ENCODE data around the gene TRMT44.
"Not testable (repeated sequence)": the region's sequence is repeated elsewhere in the genome, so short reads cannot be mapped to it uniquely, and the experiment has no call there.

The TRMT44 gene

GRCh38 chr4:8507196-8507570, 66.6 kb downstream of the TRMT44 start:
- no peaks in the 10 kb centered on the region for H3K4me1 Mint-ChIP-seq
- H3K36me3 Mint-ChIP-seq: peaks cover 7% of the 10 kb centered on the region
- no peak for ATAC-seq (ENCODE audit: low read depth)
- no peak for DNase-seq (ENCODE audit: low spot score in 2 of 2)
- no peaks in the 10 kb centered on the region for H3K9me3 Mint-ChIP-seq
- H3K27ac Mint-ChIP-seq: no peak overlapping the region
- H3K4me3 Mint-ChIP-seq: no peak overlapping the region
- H3K27me3 Mint-ChIP-seq: peaks cover 10% of the 10 kb centered on the region

- DNase-seq (ENCODE audit: low spot score in 2 of 2): no peak
- H3K9me3 Mint-ChIP-seq: no peaks in the 10 kb centered on the region
- no peak overlapping the region for H3K4me3 Mint-ChIP-seq
- H3K27me3 Mint-ChIP-seq: peaks cover 9% of the 10 kb centered on the region
- peaks cover 7% of the 10 kb centered on the region for H3K36me3 Mint-ChIP-seq
- no peak for ATAC-seq (ENCODE audit: low read depth)
- no peaks in the 10 kb centered on the region for H3K4me1 Mint-ChIP-seq
- H3K27ac Mint-ChIP-seq: no peak overlapping the region
These were observed 67.0 kb downstream of the TRMT44 start for GRCh38 chr4:8507624-8508023.

GRCh38 chr4:8508266-8508665, 67.7 kb downstream of the TRMT44 start:
- H3K4me3 Mint-ChIP-seq: no peak overlapping the region
- no peak for DNase-seq (ENCODE audit: low spot score in 2 of 2)
- no peak for ATAC-seq (ENCODE audit: low read depth)
- H3K9me3 Mint-ChIP-seq: peaks cover 4% of the 10 kb centered on the region
- no peak overlapping the region for H3K27ac Mint-ChIP-seq
- H3K4me1 Mint-ChIP-seq: no peaks in the 10 kb centered on the region
- H3K27me3 Mint-ChIP-seq: peaks cover 7% of the 10 kb centered on the region
- peaks cover 9% of the 10 kb centered on the region for H3K36me3 Mint-ChIP-seq

GRCh38 chr4:8508740-8509139, 68.2 kb downstream of the TRMT44 start:
- H3K36me3 Mint-ChIP-seq: peaks cover 9% of the 10 kb centered on the region
- peaks cover 6% of the 10 kb centered on the region for H3K9me3 Mint-ChIP-seq
- H3K27me3 Mint-ChIP-seq: peaks cover 7% of the 10 kb centered on the region
- no peak overlapping the region for H3K4me3 Mint-ChIP-seq
- no peaks in the 10 kb centered on the region for H3K4me1 Mint-ChIP-seq
- DNase-seq (ENCODE audit: low spot score in 2 of 2) (no peak), ATAC-seq (ENCODE audit: low read depth) (no peak)
- no peak overlapping the region for H3K27ac Mint-ChIP-seq

- DNase-seq (ENCODE audit: low spot score in 2 of 2): no peak
- no peak for ATAC-seq (ENCODE audit: low read depth)
- Mint-ChIP-seq H3K4me1 (no peaks in the 10 kb centered on the region), H3K27ac (no peak overlapping the region), H3K4me3 (no peak overlapping the region), H3K9me3 (peaks cover 6% of the 10 kb centered on the region), H3K36me3 (peaks cover 9% of the 10 kb centered on the region), H3K27me3 (peaks cover 5% of the 10 kb centered on the region)
These were observed 68.9 kb downstream of the TRMT44 start for GRCh38 chr4:8509311-8509950.

- Mint-ChIP-seq H3K27ac (no peak overlapping the region), H3K4me1 (no peaks in the 10 kb centered on the region), H3K36me3 (peaks cover 9% of the 10 kb centered on the region), H3K4me3 (no peak overlapping the region), H3K9me3 (peaks cover 6% of the 10 kb centered on the region), H3K27me3 (peaks cover 4% of the 10 kb centered on the region)
- ATAC-seq (ENCODE audit: low read depth) (no peak), DNase-seq (ENCODE audit: low spot score in 2 of 2) (no peak)
These were observed 69.6 kb downstream of the TRMT44 start for GRCh38 chr4:8510191-8510590.

GRCh38 chr4:8510611-8511285, 70.2 kb downstream of the TRMT44 start:
- ATAC-seq (ENCODE audit: low read depth) (no peak), DNase-seq (ENCODE audit: low spot score in 2 of 2) (no peak)
- Mint-ChIP-seq H3K27ac (no peak overlapping the region), H3K4me1 (no peaks in the 10 kb centered on the region), H3K9me3 (peaks cover 6% of the 10 kb centered on the region), H3K27me3 (peaks cover 3% of the 10 kb centered on the region), H3K36me3 (peaks cover 7% of the 10 kb centered on the region), H3K4me3 (no peak overlapping the region)

GRCh38 chr4:8512510-8512909, 71.9 kb downstream of the TRMT44 start:
- H3K9me3 Mint-ChIP-seq: peaks cover 6% of the 10 kb centered on the region
- ATAC-seq (ENCODE audit: low read depth): no peak
- H3K27ac Mint-ChIP-seq: no peak overlapping the region
- no peak overlapping the region for H3K4me3 Mint-ChIP-seq
- peaks cover 2% of the 10 kb centered on the region for H3K27me3 Mint-ChIP-seq
- H3K4me1 Mint-ChIP-seq: no peaks in the 10 kb centered on the region
- H3K36me3 Mint-ChIP-seq: peaks cover 4% of the 10 kb centered on the region
- DNase-seq (ENCODE audit: low spot score in 2 of 2): no peak

- H3K27me3 Mint-ChIP-seq; H3K27ac Mint-ChIP-seq; ATAC-seq (ENCODE audit: low read depth); H3K4me3 Mint-ChIP-seq; H3K4me1 Mint-ChIP-seq; DNase-seq (ENCODE audit: low spot score in 2 of 2); H3K9me3 Mint-ChIP-seq; H3K36me3 Mint-ChIP-seq: not testable (repeated sequence)
These were observed 72.5 kb downstream of the TRMT44 start for GRCh38 chr4:8513080-8513479.

GRCh38 chr4:8513931-8514330, 73.4 kb downstream of the TRMT44 start:
- no peak overlapping the region for H3K27ac Mint-ChIP-seq
- DNase-seq (ENCODE audit: low spot score in 2 of 2): no peak
- peaks cover 2% of the 10 kb centered on the region for H3K27me3 Mint-ChIP-seq
- no peaks in the 10 kb centered on the region for H3K4me1 Mint-ChIP-seq
- no peak overlapping the region for H3K4me3 Mint-ChIP-seq
- H3K36me3 Mint-ChIP-seq: peaks cover 4% of the 10 kb centered on the region
- H3K9me3 Mint-ChIP-seq: peaks cover 6% of the 10 kb centered on the region
- no peak for ATAC-seq (ENCODE audit: low read depth)

GRCh38 chr4:8514391-8514790, 73.8 kb downstream of the TRMT44 start:
- ATAC-seq (ENCODE audit: low read depth) (no peak), DNase-seq (ENCODE audit: low spot score in 2 of 2) (no peak)
- Mint-ChIP-seq H3K4me1 (no peaks in the 10 kb centered on the region), H3K27ac (no peak overlapping the region), H3K36me3 (peaks cover 4% of the 10 kb centered on the region), H3K4me3 (no peak overlapping the region), H3K9me3 (peaks cover 6% of the 10 kb centered on the region), H3K27me3 (peaks cover 2% of the 10 kb centered on the region)

- Mint-ChIP-seq H3K4me1 (no peaks in the 10 kb centered on the region), H3K27me3 (peaks cover 2% of the 10 kb centered on the region), H3K36me3 (peaks cover 2% of the 10 kb centered on the region), H3K9me3 (peaks cover 6% of the 10 kb centered on the region), H3K27ac (no peak overlapping the region), H3K4me3 (no peak overlapping the region)
- ATAC-seq (ENCODE audit: low read depth) (no peak), DNase-seq (ENCODE audit: low spot score in 2 of 2) (no peak)
These were observed 74.9 kb downstream of the TRMT44 start for GRCh38 chr4:8515316-8516060.

- ATAC-seq (ENCODE audit: low read depth) (no peak), DNase-seq (ENCODE audit: low spot score in 2 of 2) (no peak)
- no peak overlapping the region for H3K4me3 Mint-ChIP-seq
- no peak overlapping the region for H3K27ac Mint-ChIP-seq
- peaks cover 6% of the 10 kb centered on the region for H3K9me3 Mint-ChIP-seq
- no peaks in the 10 kb centered on the region for H3K4me1 Mint-ChIP-seq
- H3K27me3 Mint-ChIP-seq: peaks cover 2% of the 10 kb centered on the region
- H3K36me3 Mint-ChIP-seq: peaks cover 2% of the 10 kb centered on the region
These were observed 75.5 kb downstream of the TRMT44 start for GRCh38 chr4:8516061-8516573.

- Mint-ChIP-seq H3K4me1 (no peaks in the 10 kb centered on the region), H3K27ac (no peak overlapping the region), H3K36me3 (peaks cover 2% of the 10 kb centered on the region), H3K9me3 (peaks cover 6% of the 10 kb centered on the region), H3K4me3 (no peak overlapping the region), H3K27me3 (peaks cover 2% of the 10 kb centered on the region)
- DNase-seq (ENCODE audit: low spot score in 2 of 2) (no peak), ATAC-seq (ENCODE audit: low read depth) (no peak)
These were observed 76.5 kb downstream of the TRMT44 start for GRCh38 chr4:8516996-8517550.
